Activated CD4-positive, alpha-beta T cell treated with anti-CD3 and anti-CD28 coated beads for 36 hours (primary cell): ENCODE measurements around the gene ONECUT3. TPM values are rescaled to one million over a fixed set of nuclear protein-coding genes. Genes with fewer than 3 reads are reported as not detected.
"Not testable (repeated sequence)": the region's sequence is repeated elsewhere in the genome, so short reads cannot be mapped to it uniquely, and the experiment has no call there.

ENCODE experiments used
- ATAC-seq: fragments of 200-7000 bp; cut with Tn5 transposase; one replicate; pipeline ENCODE4 v1.10.0; 2021; ENCODE audit warnings: mild to moderate bottlenecking, moderate library complexity
- CTCF ChIA-PET: fragments of 350-600 bp; sonication (Branson Sonifier 250); formaldehyde crosslinking; loops from one replicate; lab custom pipeline; 2021; ENCODE audit warnings: antibody characterized with exemption; lab: Charles Lee
- POLR2A ChIA-PET: fragments of 350-600 bp; sonication (Branson Sonifier 250); formaldehyde crosslinking; loops from one replicate; lab custom pipeline; 2021; ENCODE audit warnings: antibody characterized with exemption, inconsistent platforms; lab: Charles Lee
- DNase-seq: peaks from one replicate; pipeline ENCODE4 v3.0.0-alpha.2; 2020
- H3K27ac Mint-ChIP-seq: one replicate; pipeline ENCODE4 v1.8.0; 2021; ENCODE audit warnings: mixed read lengths
- H3K27me3 Mint-ChIP-seq: one replicate; pipeline ENCODE4 v1.8.0; 2021; ENCODE audit warnings: mixed read lengths
- H3K36me3 Mint-ChIP-seq: one replicate; pipeline ENCODE4 v1.8.0; 2021; ENCODE audit warnings: low read depth, mixed read lengths
- H3K4me1 Mint-ChIP-seq: one replicate; pipeline ENCODE4 v1.8.0; 2021; ENCODE audit warnings: mixed read lengths
- H3K4me3 Mint-ChIP-seq: one replicate; pipeline ENCODE4 v1.8.0; 2021; ENCODE audit warnings: mild to moderate bottlenecking, moderate library complexity, mixed read lengths
- H3K9me3 Mint-ChIP-seq: one replicate; pipeline ENCODE4 v1.8.0; 2021; ENCODE audit warnings: low read depth, mixed read lengths
- intact Hi-C, 2 experiments: fragments of 100-400 bp; cut with DNase I in 1 of 2; cut with micrococcal nuclease in 1 of 2; formaldehyde crosslinking; loops; one replicate each; pipeline versions ENCODE4 v1.14.2 to v1.15.1; 2022 to 2024; cut with DNase I, micrococcal nuclease
- total RNA-seq, 2 experiments: library from RNA; stranded (reverse); gene quantifications; one replicate each; pipeline ENCODE4 v1.2.3, GENCODE V29; 2021

Gene ONECUT3
- not detected for total RNA-seq

DNA sequence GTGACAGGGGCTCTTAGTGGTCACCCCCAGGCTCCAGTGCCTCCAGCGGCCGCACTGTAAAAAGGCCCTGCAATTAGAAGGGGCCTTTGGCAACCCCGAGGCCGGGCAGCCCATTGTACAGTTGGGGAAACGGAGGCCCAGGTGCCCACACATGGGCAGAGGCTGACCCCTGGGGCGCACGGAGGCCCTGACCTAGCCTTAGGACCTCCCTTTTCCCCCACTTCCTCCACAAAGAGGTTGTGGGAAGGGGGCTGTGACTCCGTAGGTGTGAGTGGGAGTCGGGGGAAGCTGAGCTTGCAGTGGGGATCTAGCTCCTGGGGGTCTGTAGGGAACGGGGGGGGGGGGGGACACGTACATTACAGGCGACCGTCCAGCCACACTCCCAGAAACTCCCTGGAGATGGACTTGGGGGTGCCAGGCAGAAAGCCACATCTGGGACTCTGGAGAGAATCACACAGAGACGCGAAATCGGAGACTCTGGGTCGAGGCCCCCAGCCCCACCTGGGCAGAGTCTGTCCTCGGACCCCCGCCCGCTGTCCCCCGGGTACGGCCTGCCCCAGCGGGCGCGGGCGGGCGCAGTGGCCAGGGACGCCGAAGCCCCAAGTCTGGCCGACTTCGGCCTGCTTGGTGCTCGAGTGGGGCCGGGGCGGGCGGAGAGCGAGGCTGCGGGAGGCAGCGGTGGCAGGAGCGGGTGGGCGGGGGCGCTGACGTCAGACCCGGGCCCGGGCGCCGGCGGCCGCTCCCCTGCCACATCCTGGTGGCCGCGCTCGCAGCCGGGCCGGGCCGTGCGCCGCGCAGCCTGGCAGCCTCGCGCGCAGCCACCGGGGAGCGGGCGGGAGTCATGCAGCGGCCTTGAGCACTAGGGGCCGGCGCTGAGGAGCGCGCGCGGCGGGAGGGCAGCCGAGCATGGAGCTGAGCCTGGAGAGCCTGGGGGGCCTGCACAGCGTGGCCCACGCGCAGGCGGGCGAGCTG lies at the start of gene ONECUT3:
ONECUT3 (plus strand) TSS at position 750 of the 972 bp plus-strand sequence; CDS start at position 907, 157 bp downstream.
- H3K27me3 Mint-ChIP-seq = peaks cover 45% of the 10 kb centered on the region
- intact Hi-C loops = loop anchor here in 1 of 2 experiments (2.0 kb wide), 1 partner anchor 14 kb away; no protein-coding TSS in a partner anchor
- no peaks in the 10 kb centered on the region for H3K9me3 Mint-ChIP-seq
- ChIA-PET CTCF (no interaction called here), POLR2A (no interaction called here)
- H3K36me3 Mint-ChIP-seq = no peaks in the 10 kb centered on the region
- H3K27ac Mint-ChIP-seq = no peak within 1 kb of the TSS
- no peak within 1 kb of the TSS for H3K4me3 Mint-ChIP-seq
- ATAC-seq = peak; percentile 33
- DNase-seq = peak; percentile 49
- H3K4me1 Mint-ChIP-seq = peaks cover 8% of the 10 kb centered on the region

DNA sequence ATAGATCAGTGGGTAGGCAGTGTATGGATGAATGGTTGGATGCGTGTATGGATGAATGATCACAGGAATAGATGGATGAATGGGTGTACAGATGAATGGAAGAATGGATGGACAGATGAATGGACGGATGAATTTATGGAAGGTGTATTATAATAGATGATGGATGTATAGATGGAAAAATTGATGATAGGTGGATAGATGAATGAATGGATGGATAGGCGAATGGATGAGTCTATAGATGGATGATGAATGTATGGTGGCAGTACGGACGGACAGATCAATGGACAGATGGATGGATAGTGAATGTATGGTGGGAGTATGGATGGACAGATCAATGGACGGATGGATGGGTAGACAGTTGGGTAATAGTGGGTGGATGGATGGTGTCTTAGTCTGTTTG lies 49.0 kb upstream of the ONECUT3 start:
- intact Hi-C loops = no loop called here
- H3K9me3 Mint-ChIP-seq = peaks cover 3% of the 10 kb centered on the region
- ChIA-PET CTCF (interaction anchor here (0.6 kb wide), 1 partner anchor 201 kb away, joined by 3 read pairs; no protein-coding TSS in a partner anchor), POLR2A (no interaction called here)
- H3K4me3 Mint-ChIP-seq = no peak overlapping the region
- peaks cover 9% of the 10 kb centered on the region for H3K4me1 Mint-ChIP-seq
- ATAC-seq = no peak
- H3K36me3 Mint-ChIP-seq = no peaks in the 10 kb centered on the region
- no peak for DNase-seq
- peaks cover 39% of the 10 kb centered on the region for H3K27me3 Mint-ChIP-seq
- H3K27ac Mint-ChIP-seq = no peak overlapping the region

DNA sequence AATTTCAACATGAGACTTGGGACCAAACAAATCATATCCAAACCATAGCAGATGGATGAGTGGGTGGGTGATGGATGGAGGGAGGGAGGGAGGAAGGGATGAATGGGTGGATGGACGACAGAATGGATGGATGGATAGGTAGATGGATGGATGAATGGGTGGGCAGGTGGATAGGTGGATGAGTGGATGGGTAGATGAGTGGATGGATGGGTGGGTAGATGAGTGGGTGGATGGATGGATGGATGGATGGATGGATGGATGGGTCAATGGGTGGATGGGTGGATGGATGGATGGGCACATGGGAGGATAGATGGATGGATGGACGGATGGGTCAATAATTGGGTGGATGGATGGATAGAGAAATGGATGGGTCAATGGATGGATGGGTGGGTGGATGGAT lies 47.9 kb upstream of the ONECUT3 start:
- ChIA-PET POLR2A (no interaction called here), CTCF (no interaction called here)
- no peak for ATAC-seq
- Mint-ChIP-seq H3K36me3 (no peaks in the 10 kb centered on the region), H3K4me1 (peaks cover 9% of the 10 kb centered on the region), H3K4me3 (no peak overlapping the region), H3K9me3 (peaks cover 3% of the 10 kb centered on the region), H3K27me3 (peaks cover 43% of the 10 kb centered on the region), H3K27ac (no peak overlapping the region)
- DNase-seq = no peak
- intact Hi-C loops = no loop called here

DNA sequence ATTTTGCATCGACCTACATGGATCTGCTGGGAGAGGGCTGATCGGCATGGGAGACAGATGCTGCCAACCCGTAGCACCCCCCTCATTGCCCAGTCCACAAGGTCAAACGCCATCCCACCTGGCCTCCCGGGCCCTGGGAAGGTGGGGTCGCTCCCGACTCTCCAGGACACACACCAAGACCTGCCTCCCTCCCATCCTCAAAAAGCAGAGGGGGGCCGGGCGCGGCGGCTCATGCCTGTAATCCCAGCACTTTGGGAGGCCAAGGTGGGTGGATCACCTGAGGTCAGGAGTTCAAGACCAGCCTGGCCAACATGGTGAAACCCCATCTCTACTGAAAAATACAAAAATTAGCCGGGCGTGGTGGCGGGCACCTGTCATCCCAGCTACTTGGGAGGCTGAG lies 46.7 kb upstream of the ONECUT3 start:
- H3K27me3 Mint-ChIP-seq = peaks cover 33% of the 10 kb centered on the region
- DNase-seq, H3K4me3 Mint-ChIP-seq, H3K36me3 Mint-ChIP-seq, H3K27ac Mint-ChIP-seq, intact Hi-C loops, H3K9me3 Mint-ChIP-seq, H3K4me1 Mint-ChIP-seq, ATAC-seq, CTCF ChIA-PET: not testable (repeated sequence)
- POLR2A ChIA-PET = interaction anchor here (0.7 kb wide), 1 partner anchor 27 kb away, joined by 3 read pairs; no protein-coding TSS in a partner anchor

DNA sequence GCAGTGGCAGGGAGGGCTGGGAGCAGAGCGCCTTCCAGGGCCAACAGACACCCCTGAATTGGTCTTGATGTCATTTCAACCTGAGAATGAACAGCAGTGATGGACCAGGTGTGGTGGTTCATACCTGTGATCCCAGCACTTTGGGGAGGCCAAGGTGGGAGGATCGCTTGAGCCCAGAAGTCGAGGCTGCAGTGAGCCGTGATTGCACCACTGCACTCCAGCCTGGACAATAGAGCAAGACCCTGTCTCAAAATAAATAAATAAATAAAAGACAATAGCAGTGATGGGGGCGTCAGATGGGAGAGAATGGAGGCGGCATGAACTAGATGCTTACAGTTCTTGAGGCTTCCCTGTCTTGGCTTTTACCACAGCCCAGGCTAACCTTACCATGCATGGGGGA lies 46.1 kb upstream of the ONECUT3 start:
- no peaks in the 10 kb centered on the region for H3K4me1 Mint-ChIP-seq
- intact Hi-C loops = no loop called here
- CTCF ChIA-PET = no interaction called here
- H3K4me3 Mint-ChIP-seq = no peak overlapping the region
- ATAC-seq (no peak), DNase-seq (no peak)
- H3K27ac Mint-ChIP-seq = no peak overlapping the region
- H3K9me3 Mint-ChIP-seq = peaks cover 3% of the 10 kb centered on the region
- no peaks in the 10 kb centered on the region for H3K36me3 Mint-ChIP-seq
- H3K27me3 Mint-ChIP-seq = peaks cover 29% of the 10 kb centered on the region
- POLR2A ChIA-PET = no interaction called here

DNA sequence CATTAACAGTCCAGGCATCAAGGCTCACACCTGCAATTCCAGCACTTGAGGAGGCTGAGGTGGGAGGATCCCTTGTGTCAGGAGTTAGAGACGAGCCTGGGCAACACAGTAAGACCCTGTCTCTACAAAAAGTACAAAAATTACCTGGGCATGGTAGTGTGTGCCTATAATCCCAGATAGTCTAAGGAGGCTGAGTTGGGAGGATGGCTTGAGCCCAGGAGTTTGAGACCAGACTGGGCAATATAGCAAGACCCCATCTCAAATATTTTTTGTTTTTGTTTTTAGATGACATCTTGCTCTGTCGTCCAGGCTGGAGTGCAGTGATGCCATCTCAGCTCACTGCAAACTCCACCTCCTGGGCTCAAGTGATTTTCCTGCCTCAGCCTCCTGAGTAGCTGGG lies 40.1 kb upstream of the ONECUT3 start:
- Mint-ChIP-seq H3K9me3 (no peaks in the 10 kb centered on the region), H3K4me3 (no peak overlapping the region), H3K27me3 (peaks cover 28% of the 10 kb centered on the region), H3K4me1 (no peaks in the 10 kb centered on the region), H3K36me3 (no peaks in the 10 kb centered on the region), H3K27ac (no peak overlapping the region)
- POLR2A ChIA-PET = no interaction called here
- no peak for ATAC-seq
- CTCF ChIA-PET = no interaction called here
- no peak for DNase-seq
- intact Hi-C loops = no loop called here

DNA sequence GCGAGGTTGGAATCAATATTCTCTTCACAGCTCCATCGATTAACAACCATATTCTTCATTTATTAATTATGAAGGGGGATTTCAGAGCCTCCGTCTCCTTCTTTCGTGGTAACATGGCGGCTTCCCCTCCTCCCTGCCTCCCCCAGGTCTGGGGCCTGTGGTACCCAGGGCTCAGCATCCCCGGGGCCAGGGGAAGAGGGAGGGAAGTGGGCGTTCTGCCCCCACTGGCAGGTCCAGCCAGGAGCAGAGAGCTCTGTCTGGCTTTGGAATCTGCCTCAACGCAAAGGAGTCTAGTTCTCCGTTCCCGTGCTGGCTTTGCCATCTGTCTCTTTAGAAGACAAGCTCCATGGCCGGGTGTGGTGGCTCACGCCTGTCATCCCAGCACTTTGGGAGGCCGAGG lies 37.8 kb upstream of the ONECUT3 start:
- Mint-ChIP-seq H3K4me1 (no peaks in the 10 kb centered on the region), H3K27me3 (peaks cover 35% of the 10 kb centered on the region), H3K9me3 (no peaks in the 10 kb centered on the region), H3K27ac (no peak overlapping the region), H3K4me3 (no peak overlapping the region), H3K36me3 (no peaks in the 10 kb centered on the region)
- ChIA-PET CTCF (interaction anchor here (0.7 kb wide), 2 partner anchors 16 to 73 kb away, joined by 3 read pairs; no protein-coding TSS in a partner anchor), POLR2A (interaction anchor here (0.6 kb wide), 1 partner anchor 700 kb away, joined by 5 read pairs; no protein-coding TSS in a partner anchor)
- ATAC-seq (no peak), DNase-seq (no peak)
- intact Hi-C loops = no loop called here

DNA sequence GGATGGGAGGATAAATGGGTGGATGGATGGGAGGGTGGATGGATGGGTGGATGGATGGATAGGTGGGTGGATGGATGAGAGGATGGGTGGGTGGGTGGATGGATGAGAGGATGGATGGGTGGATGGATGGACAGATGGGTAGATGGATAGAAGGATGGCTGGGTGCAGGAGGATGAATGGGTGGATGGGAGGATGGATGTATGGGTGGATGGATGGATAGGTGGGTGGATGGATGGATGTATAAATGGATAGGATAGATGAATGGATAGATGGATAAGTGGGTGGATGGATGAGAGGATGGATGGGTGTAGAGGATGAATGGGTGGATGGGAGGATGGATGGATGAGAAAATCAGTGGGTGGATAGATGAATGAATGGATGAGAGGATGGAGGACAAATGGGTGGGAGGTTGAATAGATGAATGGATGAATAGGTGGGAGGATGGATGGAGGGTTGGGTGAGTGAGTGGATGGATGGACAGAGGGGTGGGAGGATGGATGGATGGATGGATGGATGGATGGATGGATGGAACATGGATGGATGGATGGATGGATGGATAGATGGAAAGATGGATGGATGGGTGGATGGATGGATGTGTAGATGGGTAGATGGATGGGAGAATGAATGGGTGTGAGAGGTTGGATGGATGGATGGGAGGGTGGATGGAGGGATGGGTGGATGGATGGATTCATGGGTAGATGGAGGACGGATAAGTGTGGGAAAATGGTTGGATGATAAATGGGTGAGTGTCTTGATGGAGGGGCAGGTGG lies 35.9 kb upstream of the ONECUT3 start:
- H3K27ac Mint-ChIP-seq = no peak overlapping the region
- H3K36me3 Mint-ChIP-seq = no peaks in the 10 kb centered on the region
- CTCF ChIA-PET = no interaction called here
- no peaks in the 10 kb centered on the region for H3K4me1 Mint-ChIP-seq
- intact Hi-C loops = no loop called here
- POLR2A ChIA-PET = no interaction called here
- no peak for ATAC-seq
- H3K27me3 Mint-ChIP-seq = peaks cover 42% of the 10 kb centered on the region
- H3K4me3 Mint-ChIP-seq = no peak overlapping the region
- no peak for DNase-seq
- H3K9me3 Mint-ChIP-seq = no peaks in the 10 kb centered on the region

DNA sequence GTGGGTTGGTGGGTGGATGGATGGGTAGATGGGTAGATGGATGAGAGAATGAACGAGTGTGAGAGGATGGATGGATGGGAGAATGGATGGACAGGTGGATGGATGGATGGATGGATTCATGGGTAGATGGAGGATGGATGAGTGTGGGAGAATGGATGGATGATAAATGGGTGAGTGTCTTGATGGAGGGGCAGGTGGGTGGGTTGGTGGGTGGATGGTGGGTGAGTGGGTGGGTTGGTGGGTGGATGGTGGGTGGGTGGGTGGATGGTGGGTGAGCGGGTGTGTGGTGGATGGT lies 35.4 kb upstream of the ONECUT3 start:
- Mint-ChIP-seq H3K9me3 (no peaks in the 10 kb centered on the region), H3K4me3 (no peak overlapping the region), H3K4me1 (no peaks in the 10 kb centered on the region), H3K27ac (no peak overlapping the region), H3K36me3 (no peaks in the 10 kb centered on the region), H3K27me3 (peaks cover 44% of the 10 kb centered on the region)
- intact Hi-C loops = no loop called here
- ATAC-seq (no peak), DNase-seq (no peak)
- ChIA-PET CTCF (no interaction called here), POLR2A (no interaction called here)

DNA sequence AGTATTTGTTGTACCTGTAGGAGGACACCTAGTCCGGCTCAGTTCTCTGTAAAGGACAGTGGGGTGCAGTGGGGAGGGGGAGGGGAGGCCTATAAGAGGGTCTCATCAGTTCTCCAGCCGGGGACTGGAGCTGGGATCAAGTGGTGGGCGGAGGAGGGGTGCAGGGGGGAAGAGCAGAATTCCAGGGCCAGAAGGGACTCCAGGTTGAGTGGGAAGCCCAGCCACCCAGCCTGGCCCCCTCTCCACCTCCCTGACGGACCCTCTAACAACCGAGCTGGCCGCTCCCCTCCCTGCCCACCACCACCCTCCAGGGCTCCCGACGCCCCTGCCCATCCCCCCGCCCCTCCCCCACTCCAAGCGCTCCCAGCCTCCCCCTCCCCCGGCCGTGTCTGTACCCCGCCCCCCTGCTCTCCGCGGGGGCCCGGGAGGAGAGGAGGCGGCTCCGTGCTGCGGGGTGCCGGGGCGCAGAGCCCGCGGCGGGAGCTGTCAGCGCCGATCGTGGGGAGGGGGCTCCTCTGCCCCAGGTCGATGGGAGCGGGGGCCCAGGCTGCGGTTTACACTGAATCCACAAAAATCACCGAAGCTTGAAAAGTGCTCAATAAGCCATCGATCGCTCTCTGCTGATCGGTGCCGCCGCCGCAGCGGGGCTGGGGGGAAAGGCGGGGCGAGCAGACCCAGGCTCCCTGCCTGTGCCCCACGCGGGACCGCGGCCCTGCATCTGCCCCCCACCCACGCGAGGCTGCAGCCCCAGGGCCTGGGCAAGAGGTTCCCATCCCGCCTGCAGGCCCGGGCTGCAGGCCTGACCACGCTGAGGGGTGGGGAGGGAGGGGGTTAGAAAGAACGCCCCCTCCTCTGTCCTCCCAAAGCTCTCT lies 34.6 kb upstream of the ONECUT3 start:
- intact Hi-C loops = no loop called here
- ChIA-PET CTCF (no interaction called here), POLR2A (no interaction called here)
- H3K4me3 Mint-ChIP-seq = no peak overlapping the region
- no peaks in the 10 kb centered on the region for H3K36me3 Mint-ChIP-seq
- no peak for ATAC-seq
- DNase-seq = no peak
- H3K27me3 Mint-ChIP-seq = peaks cover 48% of the 10 kb centered on the region
- H3K4me1 Mint-ChIP-seq = no peaks in the 10 kb centered on the region
- H3K27ac Mint-ChIP-seq = no peak overlapping the region
- H3K9me3 Mint-ChIP-seq = no peaks in the 10 kb centered on the region

DNA sequence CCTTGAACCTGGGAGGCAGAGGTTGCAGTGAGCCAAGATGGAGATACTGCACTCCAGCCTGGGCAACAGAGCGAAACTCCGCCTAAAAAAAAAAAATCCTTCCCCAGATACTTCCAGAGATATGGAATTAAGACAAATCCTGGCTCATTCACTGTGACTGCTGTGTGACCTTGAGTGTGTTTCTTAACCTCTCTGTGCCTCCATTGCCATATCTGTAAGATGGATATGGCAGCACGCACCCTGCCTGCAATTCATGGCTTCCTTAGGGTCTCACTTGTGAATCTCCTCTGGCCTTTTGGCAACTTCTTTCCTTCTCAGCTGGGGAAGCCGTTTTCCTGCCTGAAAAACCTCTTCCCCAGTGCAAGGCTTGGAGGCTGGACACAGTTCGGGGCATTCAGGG lies 33.8 kb upstream of the ONECUT3 start:
- H3K4me3 Mint-ChIP-seq = no peak overlapping the region
- no peak overlapping the region for H3K27ac Mint-ChIP-seq
- no peaks in the 10 kb centered on the region for H3K9me3 Mint-ChIP-seq
- peaks cover 47% of the 10 kb centered on the region for H3K27me3 Mint-ChIP-seq
- no peaks in the 10 kb centered on the region for H3K4me1 Mint-ChIP-seq
- H3K36me3 Mint-ChIP-seq = no peaks in the 10 kb centered on the region
- POLR2A ChIA-PET = no interaction called here
- DNase-seq (no peak), ATAC-seq (no peak)
- intact Hi-C loops = no loop called here
- CTCF ChIA-PET = no interaction called here
